Frontal cortex (tissue), 4 donors: Measurements from ENCODE around the gene TLR8. TPM values are rescaled to one million over a fixed set of nuclear protein-coding genes. Genes with fewer than 3 reads are reported as not detected.

ENCODE experiments used
- DNase-seq, 2 donors: peaks; one replicate each; pipeline ENCODE4 v3.0.0; 2012; ENCODE audit warnings: low spot score in 2 of 2
- FAIRE-seq: peaks from 2 replicates; lab custom pipeline; 2012; peaks lifted over from hg19 to GRCh38; lab: Jason Lieb, UNC
- total RNA-seq: library from RNA; depleted of rRNA; stranded (reverse); fragments of >200 nt; gene quantifications from one replicate; pipeline ENCODE4 v1.2.3, GENCODE V29; 2014
- donor health status: control.
- donor health status: control.
- donor health status: control.

Gene TLR8
- under 0.01 TPM for total RNA-seq

DNA sequence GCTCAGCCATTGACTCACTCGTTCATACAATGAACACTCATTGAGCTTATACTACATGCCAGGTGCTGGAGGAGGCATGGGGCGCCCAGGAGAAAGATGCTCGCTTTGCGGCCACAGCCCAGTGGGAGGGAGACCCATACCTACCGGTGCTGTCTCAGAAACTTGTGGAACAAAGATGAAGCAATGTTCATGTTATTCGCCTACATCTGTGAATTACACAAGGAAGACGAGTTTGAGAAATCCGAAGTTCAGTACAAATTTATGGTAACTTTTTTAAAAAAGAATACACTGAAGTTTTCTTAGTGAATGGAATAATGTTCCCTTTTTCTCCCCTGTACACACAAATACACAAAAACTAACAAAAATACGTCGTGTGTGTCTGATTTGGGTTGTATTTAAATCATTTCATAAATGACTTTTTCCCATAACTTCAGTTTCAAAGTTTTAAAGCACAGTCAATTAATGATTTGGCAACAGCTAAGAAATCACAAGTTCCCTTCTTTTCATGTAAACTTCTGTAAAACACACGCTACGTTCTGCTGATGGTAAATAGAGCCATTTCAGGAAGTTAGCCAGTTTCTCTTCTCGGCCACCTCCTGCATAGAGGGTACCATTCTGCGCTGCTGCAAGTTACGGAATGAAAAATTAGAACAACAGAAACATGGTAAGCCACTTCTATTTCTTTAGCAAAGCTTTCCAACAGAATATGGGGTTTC lies at the start of gene TLR8:
TSS of gene TLR8 (plus strand) at position 575 of the 716 bp plus-strand sequence. CDS start at position 662, 87 bp downstream.
- no peak for DNase-seq
- FAIRE-seq, result no peak

- no peak for DNase-seq
- no peak for FAIRE-seq
These were observed 41.1 kb upstream of the TLR8 start for GRCh38 chrX:12865359-12865758.

GRCh38 chrX:12866451-12867377 lies 39.7 kb upstream of the TLR8 start, which contains the start of gene TLR7:
Gene TLR7 (plus strand): TSS chrX:12867072. CDS start chrX:12867579, 507 bp downstream.
- FAIRE-seq (no peak), DNase-seq (no peak)

DNA sequence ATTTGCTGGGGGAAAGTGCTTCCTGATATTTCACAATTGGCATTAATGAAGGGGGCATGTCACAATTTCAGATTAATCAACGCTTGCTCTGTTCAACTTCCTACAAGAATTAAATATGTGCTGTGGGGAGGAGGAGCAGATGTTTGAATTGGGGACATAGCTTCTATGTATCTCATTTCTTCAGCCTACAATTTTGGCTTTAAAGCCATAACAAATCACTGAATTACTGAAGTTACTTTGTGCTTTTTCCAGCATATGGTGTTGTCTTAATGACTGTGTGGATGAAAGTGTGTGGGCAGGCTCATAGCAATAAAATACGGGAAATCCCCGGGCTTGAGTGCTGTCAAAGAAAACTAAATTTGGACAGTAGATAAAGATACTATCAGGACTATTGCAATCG lies 38.7 kb upstream of the TLR8 start:
- FAIRE-seq (no peak), DNase-seq (no peak)

- no peak for FAIRE-seq
These were observed 37.7 kb upstream of the TLR8 start for GRCh38 chrX:12868747-12869146.

DNA sequence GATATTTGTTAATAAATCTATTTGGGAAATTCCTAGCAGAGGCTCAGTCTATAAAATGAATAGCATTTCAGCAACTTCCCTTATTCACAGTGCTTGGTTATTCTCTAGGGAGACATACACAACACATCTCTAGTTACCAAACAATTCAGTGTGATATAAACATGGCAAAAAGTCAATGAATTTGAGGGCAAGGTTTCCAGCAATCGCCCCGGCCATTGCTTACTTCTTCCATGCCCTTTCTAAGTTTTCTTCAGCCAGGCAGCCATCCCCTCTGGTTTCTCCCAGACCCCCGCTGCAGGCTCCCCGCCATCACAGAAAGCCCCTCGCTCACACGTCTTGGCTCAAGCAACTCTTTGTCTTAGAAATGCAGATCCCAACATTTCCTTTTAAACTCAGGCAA lies 35.2 kb upstream of the TLR8 start:
- FAIRE-seq (no peak), DNase-seq (no peak)

More at GRCh38 chrX:12868747-12869146, 37.7 kb upstream of the TLR8 start:
- no peak for DNase-seq

DNA sequence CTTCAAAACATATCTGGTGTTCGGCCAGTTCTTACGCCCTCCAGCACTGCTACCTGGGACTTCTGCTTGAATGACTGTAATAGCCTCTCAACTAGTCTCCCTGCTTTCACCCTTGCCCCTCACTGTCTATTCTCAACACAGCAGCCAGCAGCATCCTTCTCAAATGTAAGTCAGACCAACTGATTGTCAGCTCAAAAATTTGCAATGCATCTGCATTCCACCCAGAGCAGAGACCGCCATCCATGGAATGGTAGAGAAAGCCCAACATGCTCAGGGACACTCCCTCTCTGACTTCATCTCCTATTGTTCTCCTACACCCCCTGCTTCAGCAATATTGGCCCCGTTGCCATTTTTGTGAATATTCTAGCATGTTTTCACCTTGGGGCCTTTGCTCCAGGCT lies 33.7 kb upstream of the TLR8 start:
- no peak for DNase-seq
- FAIRE-seq, result no peak

GRCh38 chrX:12874581-12874980 lies 31.8 kb upstream of the TLR8 start:
- DNase-seq (no peak), FAIRE-seq (no peak)

DNA sequence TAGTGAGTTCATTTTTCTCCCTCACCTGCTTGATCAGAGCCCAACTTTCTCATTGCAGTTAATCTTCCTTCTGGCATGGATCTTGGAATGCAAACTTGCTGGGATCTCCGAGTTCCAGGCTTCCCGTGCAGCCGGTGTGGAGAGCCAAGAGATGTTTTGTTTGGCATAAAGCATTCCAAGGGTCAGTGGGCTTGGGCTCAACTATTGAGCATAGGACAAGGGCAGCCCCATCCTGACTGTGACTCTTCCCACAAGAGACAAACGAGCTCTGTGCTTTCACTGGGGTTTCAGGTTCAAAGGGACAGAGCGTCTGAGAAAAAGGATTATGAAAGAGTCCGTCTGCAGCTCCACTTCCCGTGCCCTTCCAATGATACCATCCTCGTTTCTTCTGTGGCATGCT lies 29.0 kb upstream of the TLR8 start:
- no peak for DNase-seq
- FAIRE-seq, result no peak

DNA sequence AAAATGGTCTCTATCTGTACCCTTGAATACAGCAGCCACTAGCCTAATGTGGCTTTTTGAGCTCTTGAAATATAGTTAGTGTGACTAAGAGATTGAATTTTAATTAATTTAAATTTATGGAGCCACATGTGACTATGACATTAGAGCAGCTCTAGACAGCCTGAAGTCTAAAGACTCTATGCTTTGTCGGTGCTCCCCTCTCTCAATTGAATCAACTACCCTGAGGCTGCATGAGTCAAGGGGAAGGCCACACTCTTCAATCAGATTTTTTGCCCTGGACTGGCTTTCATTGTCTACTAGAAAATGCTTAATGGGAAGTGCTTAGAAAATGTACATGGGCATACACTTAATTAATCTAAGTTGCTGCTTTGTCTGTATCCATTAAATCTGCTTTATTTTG lies 27.9 kb upstream of the TLR8 start:
- FAIRE-seq, result no peak
- DNase-seq, result no peak

- DNase-seq (no peak), FAIRE-seq (no peak)
These were observed 24.5 kb upstream of the TLR8 start for GRCh38 chrX:12881914-12882313.

DNA sequence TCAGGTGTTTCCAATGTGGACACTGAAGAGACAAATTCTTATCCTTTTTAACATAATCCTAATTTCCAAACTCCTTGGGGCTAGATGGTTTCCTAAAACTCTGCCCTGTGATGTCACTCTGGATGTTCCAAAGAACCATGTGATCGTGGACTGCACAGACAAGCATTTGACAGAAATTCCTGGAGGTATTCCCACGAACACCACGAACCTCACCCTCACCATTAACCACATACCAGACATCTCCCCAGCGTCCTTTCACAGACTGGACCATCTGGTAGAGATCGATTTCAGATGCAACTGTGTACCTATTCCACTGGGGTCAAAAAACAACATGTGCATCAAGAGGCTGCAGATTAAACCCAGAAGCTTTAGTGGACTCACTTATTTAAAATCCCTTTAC lies 20.9 kb upstream of the TLR8 start:
- FAIRE-seq, result no peak

GRCh38 chrX:12886545-12886944 lies 19.9 kb upstream of the TLR8 start:
- DNase-seq (no peak), FAIRE-seq (no peak)

More for the DNA sequence above, 20.9 kb upstream of the TLR8 start:
- DNase-seq, result no peak

GRCh38 chrX:12887141-12887540 lies 19.3 kb upstream of the TLR8 start:
- no peak for DNase-seq
- FAIRE-seq, result no peak

GRCh38 chrX:12887767-12888166 lies 18.7 kb upstream of the TLR8 start:
- FAIRE-seq (no peak), DNase-seq (no peak)

DNA sequence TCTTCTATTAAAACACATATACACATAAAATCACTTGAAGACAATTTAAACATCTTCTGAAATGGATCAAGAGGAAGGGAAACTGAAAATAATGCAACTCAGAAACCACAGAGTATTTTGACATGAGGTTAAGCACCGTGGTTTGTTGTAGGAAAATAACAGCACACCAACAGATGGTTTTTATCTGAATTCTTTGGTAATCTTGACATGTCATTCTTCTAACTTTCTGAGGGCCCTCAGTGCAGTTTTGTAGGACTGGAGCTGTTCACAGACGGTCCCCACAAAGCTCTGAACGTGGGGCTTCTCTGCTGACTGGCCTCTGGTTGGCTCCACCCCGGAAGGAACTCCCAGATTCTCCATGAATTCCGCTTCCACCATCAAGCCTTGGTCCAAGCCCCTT lies 16.0 kb upstream of the TLR8 start:
- DNase-seq, result no peak
- no peak for FAIRE-seq

DNA sequence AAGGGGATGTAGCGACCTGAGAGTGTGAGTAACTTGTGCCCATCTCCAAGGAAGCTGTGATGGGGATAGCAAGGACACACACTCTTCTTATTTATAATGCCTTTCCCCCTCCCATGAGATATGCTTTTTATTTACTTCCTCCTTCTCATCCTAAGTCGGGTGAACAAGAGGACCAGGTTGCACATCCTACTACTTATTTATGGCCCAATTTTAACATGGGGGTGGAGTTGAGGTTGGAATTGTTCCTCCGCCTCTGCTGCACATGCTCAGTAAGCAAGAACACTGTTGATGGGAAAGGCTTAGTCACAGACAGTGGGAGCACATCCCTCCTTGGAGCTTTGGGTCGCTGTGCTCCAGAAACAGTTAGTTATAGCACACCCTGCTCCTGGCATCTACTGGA lies 15.2 kb upstream of the TLR8 start:
- FAIRE-seq, result no peak

DNA sequence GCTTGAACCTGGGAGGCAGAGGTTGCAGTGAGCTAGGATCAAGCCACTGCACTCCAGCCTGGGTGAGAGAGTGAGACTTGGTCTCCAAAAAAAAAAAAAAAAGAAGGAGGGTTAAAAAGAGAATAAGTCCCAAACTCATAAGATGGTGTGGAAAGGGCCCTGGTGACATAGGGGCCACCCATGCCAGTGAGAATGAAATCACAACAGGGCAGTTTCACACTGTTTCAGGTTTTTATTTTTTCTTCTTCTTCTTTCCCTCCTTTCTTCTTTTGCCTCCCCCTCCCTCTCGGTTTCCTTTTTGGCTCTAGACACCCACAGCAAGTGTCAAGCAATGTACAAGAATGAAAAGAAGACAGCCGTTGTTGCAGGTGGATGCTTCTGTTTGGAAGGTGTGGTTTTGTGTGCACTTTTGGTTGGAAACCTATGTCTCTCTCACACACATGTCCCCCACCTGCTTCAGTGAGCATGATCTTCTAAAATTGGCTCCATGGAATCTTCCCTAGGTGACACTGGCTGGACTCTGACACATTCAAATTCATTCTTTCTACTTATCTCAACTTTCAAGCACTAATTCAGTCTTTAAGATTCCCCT lies 14.4 kb upstream of the TLR8 start:
- DNase-seq (no peak), FAIRE-seq (no peak)

More for the DNA sequence above, 15.2 kb upstream of the TLR8 start:
- DNase-seq, result no peak

GRCh38 chrX:12892716-12893115 lies 13.7 kb upstream of the TLR8 start:
- DNase-seq (no peak), FAIRE-seq (no peak)
